ENCODE results near the gene CA11.
A peak's percentile ranks its signal among the peaks of the same experiment; 100 is the strongest.

The CA11 gene

DNA sequence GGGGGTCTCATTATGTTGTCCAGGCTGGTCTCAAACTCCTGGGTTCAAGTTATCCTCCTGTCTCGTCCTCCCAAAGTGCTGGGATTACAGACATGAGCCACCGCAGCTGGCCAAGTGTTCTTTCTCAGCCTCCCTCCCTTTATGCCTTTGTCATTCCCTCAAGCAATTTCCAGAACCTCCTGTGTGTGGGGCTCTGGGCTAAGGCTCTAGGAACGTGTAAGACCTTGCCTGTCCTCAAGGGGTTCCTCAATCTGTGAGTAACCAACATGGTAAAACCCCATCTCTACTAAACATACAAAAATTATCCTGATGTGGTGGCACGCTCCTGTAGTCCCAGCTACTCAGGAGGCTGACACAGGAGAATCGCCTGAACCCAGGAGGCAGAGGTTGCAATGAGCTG, 55.0 kb downstream of the CA11 start:
- Histone ChIP-seq H3K27me3 (ENCODE audit: control insufficient read depth, insufficient read depth, low read length) (no peaks in the 10 kb centered on the region), H3K9ac (ENCODE audit: low read length) (no peak overlapping the region)

DNA sequence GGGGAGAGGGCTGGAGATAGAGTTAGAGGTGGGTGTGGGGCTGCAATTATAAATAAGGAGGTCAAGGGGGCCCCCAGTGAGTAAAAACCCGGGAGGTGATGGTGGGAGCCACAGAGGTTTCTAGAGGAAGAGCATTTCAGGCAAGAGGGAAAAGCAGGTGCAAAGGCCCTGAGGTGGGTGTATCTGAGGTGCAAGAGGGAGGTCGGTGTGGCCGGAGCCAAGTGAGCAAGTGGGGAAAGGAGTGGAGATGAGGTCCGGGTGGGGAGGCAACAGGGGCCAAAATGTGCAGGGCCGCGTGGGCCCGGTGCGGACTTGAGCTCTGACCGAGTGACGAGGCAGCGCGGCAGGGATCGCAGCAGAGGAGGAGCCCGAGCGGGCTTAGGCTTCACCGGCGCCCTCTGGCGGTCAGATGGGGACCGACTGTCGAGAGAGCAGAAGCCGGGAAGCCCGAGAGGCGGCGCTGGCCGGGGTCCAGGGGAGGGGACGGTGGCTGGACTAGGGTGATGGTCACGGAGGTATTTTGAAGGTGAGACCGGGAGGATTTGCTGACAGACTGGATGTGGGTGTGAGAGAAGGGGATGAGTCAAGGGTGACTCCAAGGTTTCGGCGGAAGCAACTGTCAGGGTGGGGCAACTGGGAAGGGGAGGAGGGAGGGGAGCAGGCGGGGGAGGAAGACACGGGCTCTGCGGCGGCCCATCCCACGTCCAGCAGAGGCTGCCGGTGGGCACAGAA, 57.2 kb downstream of the CA11 start:
- H3K27me3 ChIP-seq (ENCODE audit: control insufficient read depth, insufficient read depth, low read length) = no peaks in the 10 kb centered on the region
- H3K4me3 ChIP-seq (ENCODE audit: low read length) = peak overlapping the region; percentile 74
- H3K27ac ChIP-seq (ENCODE audit: low read depth, low read length) = no peak overlapping the region
- H3K36me3 ChIP-seq (ENCODE audit: control insufficient read depth, insufficient read depth, low read length) = no peaks in the 10 kb centered on the region
- H3K9ac ChIP-seq (ENCODE audit: low read length) = no peak overlapping the region
- peaks cover 4% of the 10 kb centered on the region for H3K4me1 ChIP-seq (ENCODE audit: control insufficient read depth, insufficient read depth, low read length)

More for the DNA sequence above, 55.0 kb downstream of the CA11 start:
- no peak overlapping the region for H3K4me3 ChIP-seq (ENCODE audit: low read length)
- H3K4me1 ChIP-seq (ENCODE audit: control insufficient read depth, insufficient read depth, low read length) = peaks cover 2% of the 10 kb centered on the region
- H3K36me3 ChIP-seq (ENCODE audit: control insufficient read depth, insufficient read depth, low read length) = no peaks in the 10 kb centered on the region
- H3K27ac ChIP-seq (ENCODE audit: low read depth, low read length) = no peak overlapping the region

Data from rectal smooth muscle tissue (tissue), 1 donor.